GM21529 (cell line): ENCODE data around the gene ENOPH1.

Experiments used
- ATAC-seq: cut with Tn5 transposase; IDR thresholded peaks from one replicate; pipeline ENCODE4 v1.9.1; 2021; ENCODE audit not compliant: unreplicated experiment

The ENOPH1 gene

DNA sequence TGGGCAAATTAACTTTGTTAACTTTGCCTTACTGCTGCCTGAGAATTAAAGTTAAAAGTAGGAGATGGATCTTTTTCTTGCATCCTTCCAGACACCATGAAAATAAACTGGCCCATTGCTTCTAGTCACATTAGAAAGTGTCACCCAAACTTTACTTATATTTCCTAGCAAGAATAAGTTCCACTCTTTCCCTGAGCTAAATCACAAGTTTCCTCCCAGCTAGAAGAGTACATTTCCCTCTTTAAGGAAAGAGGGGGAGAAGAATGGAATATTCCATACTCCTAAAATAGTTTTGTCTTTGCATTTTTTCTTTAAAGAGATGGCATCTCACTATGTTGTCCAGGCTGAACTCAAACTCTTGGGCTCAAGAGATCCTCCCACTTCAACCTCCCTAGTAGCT, 77.6 kb downstream of the ENOPH1 start:
- ATAC-seq: no peak

DNA sequence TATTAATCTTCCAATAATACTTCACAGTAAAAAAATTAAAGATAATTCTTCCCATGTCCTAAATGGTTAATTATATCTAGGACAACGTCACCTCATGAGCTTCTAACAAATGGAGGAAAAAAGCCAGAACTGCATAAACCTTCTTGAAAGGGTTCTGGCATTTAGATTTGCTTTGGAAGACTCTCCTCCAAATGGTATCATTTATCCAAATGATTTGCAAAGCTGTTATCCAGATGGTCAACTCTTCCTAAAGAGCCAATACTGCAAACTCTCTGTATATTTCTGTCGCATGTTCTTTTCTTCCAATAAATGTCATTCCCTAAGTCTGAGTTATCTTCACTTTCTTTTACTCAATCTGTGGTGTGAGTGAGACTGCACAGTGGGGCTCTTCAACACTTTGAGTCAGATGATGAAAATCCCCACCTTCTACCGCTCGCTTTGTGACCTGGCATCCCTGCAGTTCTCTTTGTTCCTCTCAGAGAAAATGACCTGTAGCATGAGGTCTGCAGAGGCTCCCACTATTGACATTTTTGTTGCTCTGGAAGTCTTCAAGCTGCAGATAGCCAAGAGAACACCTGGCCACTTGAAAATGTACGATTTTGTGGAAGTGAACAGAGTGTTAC, 78.5 kb downstream of the ENOPH1 start:
- ATAC-seq: no peak

DNA sequence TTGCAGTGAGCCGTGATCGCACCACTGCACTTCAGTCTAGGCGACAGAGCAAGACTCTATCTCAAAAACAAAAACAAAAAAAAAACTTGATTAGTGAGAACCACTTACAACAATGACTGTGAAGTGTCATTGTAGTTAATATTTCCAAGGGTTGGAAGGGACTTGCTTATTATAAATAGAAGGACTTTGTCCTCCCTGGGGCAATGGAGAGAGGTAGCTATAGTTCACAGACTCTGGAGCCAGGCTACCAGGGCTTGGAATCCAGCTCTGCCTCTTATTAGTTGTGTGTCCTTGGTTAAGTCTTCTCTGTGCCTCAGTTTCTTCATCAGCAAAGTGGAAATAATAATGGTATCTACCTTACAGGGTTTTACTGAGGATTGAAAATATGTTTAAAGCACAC, 79.8 kb downstream of the ENOPH1 start:
- ATAC-seq: no peak
